DMS153 treated with DMSO at 0.1 percent for 48 hours (cell line): ENCODE measurements around the gene PTPN13.

ENCODE experiments used
- DNase-seq: peaks from one replicate; lab custom pipeline; 2025; ENCODE audit not compliant: unreplicated experiment; lab: John Stamatoyannopoulos, UW

Gene PTPN13

DNA sequence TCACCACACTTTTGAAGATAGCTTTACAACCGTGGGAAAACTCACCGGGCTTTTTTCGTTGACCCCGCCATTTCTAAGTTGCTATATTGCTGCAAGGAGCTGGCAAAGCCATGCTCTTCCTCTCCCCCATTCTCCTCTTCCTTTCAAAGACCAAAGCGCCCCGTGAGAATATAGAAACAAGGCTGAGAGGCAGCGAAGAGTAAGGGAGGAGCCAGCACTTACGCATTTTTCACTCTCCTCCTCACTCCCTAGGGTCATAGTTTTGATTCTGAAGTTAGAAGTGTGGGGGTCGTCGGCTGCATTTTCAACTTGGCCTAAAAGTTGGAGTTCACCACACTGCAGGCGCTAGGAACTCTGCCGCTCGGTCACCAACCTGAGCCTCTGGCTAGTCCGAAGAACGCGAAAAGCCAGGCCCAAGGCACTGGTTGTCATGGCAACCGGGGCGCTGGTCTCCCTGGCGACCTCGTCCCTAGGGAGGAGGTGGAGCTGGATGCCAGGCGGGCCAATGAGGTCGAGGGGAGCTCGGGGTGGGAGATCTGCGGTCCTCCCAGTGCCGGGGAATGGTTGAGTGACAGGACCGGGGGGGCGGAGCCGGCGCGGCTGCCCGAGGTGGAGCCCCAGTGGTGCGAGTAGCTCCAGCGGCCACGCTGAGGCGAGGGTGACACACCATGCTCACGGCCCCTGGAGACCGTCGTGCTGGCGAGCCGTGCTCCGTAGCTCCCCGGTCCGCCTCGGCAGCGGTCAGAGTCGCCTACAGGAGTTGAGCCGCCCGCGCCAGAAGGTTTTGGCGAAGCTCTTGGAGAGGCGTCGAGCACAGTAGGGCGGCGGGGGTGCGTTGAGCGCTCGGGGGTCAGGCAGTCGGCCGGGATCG is at the start of gene PTPN13:
Gene PTPN13, plus strand, starts transcription at position 628 of the 871 bp plus-strand sequence. CDS start 40,942 bp downstream, outside the sequence.
- DNase-seq = peak; percentile 74

DNA sequence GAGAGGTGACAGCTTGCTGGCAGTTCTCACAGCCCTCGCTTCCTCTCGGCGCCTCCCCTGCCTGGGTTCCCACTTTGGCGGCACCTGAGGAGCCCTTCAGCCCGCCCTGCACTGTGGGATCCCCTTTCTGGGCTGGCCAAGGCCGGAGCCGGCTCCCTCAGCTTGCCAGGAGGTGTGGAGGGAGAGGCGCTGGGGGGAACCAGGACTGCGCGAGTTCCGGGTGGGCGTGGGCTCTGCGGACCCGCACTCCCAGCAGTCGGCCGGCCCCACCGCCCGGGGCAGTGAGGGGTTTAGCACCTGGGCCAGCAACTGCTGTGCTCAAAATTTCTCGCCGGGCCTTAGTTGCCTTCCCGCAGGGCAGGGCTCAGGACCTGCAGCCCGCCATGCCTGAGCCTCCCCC is 47.0 kb upstream of the PTPN13 start:
- DNase-seq = no peak

DNA sequence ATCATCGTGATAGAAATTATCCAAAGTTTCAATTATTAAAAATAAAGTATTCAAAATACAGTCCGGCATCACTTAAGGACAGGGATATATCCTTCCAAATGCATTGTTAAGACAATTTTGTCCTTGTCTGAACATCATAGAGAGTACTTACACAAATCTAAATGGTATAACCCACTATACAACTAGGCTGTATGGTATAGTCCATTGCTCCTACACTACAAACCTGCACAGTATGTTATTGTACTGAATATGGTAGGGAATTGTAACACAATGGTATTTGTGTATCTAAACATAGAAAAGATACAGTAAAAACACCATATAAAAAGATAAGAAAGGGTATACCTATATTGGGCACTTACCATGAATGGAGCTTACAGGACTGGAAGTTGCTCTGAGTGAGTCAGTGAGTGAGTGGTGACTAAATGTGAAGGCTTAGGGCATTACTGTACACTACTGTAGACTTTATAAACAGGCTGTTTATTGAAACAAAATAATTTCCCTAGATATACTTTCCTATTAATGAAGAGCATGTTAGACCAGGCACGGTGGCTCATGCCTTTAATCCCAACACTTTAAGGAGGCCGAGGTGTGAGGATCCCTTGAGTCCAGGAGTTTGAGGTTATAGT is 44.8 kb upstream of the PTPN13 start:
- DNase-seq = no peak

DNA sequence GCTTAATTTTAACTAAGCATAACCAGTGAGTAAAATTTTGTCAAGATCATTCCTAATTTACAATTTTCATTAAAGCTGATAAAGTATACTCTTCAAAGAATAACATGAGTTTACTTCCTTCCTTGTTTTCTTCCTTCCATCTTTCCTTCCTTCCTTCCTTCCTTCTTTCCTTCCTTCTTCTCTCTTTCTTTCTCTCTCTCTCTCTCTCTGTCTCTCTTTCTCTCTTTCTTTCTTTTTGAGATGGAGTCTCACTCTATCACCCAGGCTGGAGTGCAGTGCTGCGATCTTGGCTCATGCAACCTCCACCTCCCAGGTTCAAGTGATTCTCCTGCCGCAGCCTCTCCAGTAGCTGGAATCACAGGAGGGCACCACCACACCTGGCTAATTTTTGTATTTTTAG is 42.7 kb upstream of the PTPN13 start:
- DNase-seq = no peak

DNA sequence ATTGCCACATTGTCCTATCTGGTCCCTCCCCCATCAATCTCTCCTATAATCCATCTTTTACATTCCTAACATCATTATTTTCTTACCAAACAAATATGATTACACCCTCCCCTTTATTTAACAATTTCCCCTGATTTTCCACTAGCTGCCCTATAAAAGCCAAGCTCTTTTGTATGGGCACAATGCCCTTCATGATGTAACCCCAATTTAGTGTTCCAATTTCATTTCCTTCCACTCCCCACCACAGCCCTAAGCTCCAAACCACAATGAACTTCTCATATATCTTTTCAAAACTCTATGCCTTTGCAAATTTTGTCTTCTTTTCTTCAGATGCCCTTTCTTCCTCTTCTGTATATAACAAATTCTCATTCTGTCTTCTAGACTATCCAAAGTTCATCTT is 39.5 kb upstream of the PTPN13 start:
- DNase-seq = no peak

DNA sequence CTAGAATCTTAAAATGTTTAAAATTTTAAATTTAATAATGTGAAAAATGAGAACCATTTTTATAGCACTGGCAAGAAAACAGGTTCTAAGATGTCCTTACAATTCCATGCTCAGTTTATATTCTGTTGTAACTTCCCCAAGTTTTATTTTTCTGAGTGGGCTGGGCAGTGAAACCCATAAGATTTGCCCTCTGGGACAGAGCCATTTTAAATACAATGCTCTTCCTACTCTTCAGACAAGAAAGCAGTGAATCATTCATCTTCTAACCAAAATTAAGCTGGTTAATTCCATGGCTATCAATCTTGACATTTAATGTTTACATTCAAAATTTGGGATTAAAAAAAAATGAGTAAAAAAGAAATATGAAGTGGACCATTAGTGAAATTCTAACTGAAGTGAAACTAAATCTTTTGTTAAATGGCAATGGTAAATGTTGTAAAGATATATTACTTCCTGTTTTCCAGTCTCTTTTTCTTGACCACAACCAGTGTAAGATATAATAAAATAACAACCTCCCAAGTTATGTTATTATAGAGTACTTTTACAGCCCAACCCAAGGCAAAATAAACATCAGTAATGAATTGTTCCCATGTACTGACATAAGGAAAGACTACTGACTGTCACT is 37.2 kb upstream of the PTPN13 start:
- no peak for DNase-seq

- DNase-seq = no peak
Observed at GRCh38 chr4:86557526-86557925, 36.6 kb upstream of the PTPN13 start.

DNA sequence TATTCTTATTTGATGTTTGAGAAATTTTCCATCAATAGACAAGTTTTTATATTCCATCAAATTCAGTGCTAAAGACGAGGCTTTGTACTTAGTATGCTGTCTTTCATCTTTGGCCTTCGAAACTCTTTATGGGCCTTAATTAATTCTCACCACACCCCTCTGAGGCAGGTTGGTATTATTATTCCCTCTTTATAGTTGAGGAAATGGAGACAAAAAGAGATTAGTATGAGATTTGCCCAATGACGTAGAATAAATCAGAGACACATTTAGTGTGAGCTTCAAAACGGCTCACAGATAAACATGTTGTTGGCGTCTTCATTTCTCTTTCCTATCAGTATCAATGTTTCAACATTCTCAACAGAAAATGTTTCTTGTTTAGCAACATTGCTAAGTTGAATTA is 35.9 kb upstream of the PTPN13 start:
- DNase-seq = no peak

- peak; percentile 20 for DNase-seq
Observed at GRCh38 chr4:86558797-86559196, 35.3 kb upstream of the PTPN13 start.

DNA sequence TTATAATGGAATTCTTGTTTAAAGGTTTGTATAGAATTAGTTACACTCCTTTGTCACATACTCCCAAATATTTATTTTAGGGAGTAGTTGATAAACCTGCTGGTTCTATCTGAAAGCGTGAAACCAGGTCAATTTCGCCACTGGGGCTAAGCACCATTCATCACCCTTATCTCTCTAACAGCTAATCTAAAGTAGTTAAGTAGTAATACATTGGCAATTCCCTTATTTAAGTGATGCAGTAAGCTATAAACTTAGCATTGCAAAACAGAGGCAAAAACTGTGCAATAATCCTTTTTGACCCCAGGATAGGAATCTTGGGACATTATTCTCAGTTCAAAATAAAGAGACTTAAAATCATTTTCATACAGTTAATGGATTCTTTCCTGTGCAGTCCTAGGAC is 33.7 kb upstream of the PTPN13 start:
- no peak for DNase-seq

DNA sequence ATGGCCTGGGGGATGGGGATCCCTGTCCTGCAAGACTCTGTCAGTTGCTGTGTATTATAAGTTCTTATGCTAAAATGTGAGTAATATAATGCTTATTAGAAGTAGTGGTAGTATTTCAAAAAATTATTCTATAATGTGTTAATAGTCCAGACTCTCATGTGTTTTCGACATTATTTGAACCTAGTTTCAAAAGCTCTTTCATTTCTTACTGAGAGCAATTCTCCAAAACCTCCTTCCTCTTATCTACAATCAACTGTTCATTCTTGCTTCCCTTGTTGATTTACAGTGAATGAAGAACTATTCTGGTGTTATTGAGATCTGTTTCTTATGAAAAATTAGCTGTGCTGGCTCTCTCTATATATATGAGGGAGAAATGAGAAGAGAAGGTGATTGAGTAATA is 32.9 kb upstream of the PTPN13 start:
- no peak for DNase-seq

- no peak for DNase-seq
Observed at GRCh38 chr4:86563416-86563815, 30.7 kb upstream of the PTPN13 start.

- no peak for DNase-seq
Observed at GRCh38 chr4:86564795-86565194, 29.3 kb upstream of the PTPN13 start.

DNA sequence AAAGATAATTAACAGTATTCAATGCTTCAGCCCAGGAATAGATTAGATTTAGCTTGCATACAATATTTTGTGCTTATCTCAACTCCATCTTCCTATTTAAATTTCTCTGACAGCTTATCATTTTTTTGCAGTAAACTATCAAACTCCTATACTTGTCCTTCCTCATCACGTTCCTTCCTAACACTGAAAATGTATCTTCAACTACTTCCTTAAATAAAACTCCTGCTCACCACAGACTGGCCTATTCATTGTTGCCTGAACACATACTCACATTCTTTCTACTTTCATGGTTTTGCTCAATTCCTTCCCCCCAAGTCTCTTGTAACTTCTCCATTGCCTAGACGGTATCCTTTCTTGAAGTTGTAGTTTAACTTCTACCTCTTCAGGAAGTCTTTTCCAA is 28.5 kb upstream of the PTPN13 start:
- no peak for DNase-seq

DNA sequence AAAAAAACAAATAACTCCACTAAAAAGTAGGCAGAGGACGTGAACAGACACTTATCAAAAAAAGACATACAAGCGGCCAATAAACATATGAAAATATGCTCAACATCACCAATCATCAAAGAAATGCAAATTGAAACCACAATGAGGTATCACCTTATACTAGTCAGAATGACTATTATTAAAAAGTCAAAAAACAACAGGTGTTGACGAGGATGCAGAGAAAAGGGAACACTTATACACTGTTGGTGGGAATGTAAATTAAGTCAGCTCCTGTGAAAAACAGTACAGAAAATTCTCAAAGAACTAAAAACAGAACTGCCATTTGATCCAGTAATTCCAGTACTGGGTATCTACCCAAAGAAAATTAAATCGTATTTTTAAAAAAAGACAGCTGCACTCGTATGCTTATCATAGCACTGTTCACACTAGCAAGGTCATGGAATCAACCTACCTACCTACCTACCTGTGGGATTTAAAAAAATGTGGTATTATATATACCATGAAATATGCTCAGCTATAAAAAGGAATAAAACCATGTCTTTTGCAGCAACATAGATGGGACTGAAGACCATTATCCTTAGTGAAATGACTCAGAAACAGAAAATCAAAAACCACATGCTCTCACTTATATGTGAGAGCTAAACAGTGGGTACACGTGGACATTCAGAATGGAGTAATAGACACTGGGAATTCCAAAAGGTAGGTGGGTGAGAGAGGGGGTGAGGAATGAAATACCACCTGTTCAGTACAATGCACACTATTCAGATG is 24.8 kb upstream of the PTPN13 start:
- no peak for DNase-seq

- no peak for DNase-seq
Observed at GRCh38 chr4:86579941-86580340, 14.2 kb upstream of the PTPN13 start.

GRCh38 chr4:86582410-86582809 is 11.7 kb upstream of the PTPN13 start:
- DNase-seq = no peak

DNA sequence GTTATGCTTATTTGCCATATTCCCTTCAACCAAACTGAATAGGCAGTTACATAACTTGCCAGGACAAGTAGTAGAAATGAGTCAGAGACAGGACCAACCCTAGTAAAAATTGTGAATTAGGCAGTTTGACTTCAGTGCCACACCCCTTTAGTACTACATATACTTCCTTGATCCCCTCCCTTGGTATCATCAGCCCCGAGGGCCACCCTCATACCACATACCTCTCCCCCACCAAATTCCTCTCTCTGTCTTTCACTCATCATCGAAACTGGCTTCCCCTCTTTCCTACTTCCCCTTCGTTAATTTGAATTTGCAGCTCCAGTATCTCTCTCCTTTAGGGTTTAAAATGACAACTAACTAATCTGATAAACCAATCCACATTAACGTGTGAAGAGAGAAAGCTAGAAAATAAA is 7.9 kb upstream of the PTPN13 start:
- DNase-seq = no peak

DNA sequence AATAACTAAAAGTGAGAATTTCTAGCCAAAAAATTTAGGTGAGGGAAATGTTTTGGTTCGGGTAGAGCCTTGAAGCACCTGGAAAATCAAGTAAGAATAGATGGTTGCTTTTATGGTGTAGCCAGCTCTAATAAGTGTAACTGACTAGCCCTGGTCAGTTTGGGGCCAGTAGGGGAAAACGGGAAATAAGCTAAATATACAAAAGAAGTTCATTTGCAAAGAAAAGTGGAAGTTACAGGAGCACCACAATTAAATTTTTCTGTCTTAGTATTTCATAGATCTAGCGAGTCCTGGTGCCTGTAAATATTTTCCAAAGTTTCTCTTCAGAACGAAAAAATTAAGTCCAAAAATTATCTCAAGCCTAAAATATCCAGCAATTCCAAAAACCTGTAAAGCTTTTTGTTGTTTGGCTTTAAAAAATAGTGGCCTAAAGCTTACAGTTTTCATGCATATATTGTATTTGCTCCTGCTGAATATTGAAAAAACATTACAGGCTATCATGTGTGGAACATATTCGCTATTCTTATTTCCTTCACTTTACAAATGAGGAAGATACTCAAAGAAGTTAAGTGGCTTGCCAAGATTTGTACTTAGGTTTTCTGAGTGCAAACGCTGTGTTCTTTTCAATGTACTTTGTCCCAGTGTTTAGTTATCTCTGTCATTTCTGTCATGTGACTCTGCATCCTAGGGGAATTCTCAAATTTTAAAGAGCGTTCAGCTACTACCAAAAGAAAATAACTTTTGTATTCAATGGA is 7.3 kb upstream of the PTPN13 start:
- DNase-seq = no peak

GRCh38 chr4:86587381-86588140 is 6.6 kb upstream of the PTPN13 start:
- no peak for DNase-seq
